ENCODE data around the gene RRP1. TPM values are rescaled to one million over a fixed set of nuclear protein-coding genes. Genes with fewer than 3 reads are reported as not detected.

Gene RRP1
- total RNA-seq, 1 donor from 2014 or later = 31.9 TPM

DNA sequence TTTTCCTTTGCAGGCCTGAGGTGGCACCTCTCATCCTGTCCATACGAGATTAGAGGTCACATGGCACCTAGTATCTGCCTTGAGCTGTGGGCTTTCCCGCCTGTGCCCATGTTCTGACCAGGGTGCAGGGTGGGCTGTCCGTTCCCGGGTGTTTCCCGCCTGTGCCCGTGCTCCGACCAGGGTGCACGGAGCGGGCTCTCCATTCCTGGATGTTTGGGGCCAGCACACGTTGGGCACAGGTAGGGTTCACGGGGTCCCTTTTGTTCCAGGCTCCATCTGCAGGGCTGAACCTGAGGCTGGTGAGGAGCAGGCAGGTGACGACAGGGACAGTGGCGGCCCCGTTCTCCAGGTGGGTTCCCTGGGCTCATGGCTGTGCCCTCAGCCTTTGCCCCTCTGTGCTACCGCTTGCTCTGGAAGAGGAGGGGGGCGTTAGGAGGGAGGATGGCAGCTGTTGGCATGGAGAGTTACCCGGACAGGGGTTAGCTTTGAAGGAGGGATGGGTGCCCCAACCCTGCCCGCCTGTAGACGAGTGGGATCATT, 10.0 kb downstream of the RRP1 start:
- TF ChIP-seq, protein P1, sequence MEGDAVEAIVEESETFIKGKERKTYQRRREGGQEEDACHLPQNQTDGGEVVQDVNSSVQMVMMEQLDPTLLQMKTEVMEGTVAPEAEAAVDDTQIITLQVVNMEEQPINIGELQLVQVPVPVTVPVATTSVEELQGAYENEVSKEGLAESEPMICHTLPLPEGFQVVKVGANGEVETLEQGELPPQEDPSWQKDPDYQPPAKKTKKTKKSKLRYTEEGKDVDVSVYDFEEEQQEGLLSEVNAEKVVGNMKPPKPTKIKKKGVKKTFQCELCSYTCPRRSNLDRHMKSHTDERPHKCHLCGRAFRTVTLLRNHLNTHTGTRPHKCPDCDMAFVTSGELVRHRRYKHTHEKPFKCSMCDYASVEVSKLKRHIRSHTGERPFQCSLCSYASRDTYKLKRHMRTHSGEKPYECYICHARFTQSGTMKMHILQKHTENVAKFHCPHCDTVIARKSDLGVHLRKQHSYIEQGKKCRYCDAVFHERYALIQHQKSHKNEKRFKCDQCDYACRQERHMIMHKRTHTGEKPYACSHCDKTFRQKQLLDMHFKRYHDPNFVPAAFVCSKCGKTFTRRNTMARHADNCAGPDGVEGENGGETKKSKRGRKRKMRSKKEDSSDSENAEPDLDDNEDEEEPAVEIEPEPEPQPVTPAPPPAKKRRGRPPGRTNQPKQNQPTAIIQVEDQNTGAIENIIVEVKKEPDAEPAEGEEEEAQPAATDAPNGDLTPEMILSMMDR (IDR thresholded peaks at IDR 0.05; ENCODE audit: insufficient read depth, low read length, poor library complexity, severe bottlenecking) = no peak
- peaks cover 7% of the 10 kb centered on the region for H3K36me3 ChIP-seq (ENCODE audit: control insufficient read depth, insufficient read depth, low read length)
- no peak overlapping the region for H3K4me3 ChIP-seq (ENCODE audit: low read depth, low read length)
- no peak for DNase-seq (ENCODE audit: low read depth)
- H3K27me3 ChIP-seq (ENCODE audit: control insufficient read depth, insufficient read depth, low read length) = no peaks in the 10 kb centered on the region

DNA sequence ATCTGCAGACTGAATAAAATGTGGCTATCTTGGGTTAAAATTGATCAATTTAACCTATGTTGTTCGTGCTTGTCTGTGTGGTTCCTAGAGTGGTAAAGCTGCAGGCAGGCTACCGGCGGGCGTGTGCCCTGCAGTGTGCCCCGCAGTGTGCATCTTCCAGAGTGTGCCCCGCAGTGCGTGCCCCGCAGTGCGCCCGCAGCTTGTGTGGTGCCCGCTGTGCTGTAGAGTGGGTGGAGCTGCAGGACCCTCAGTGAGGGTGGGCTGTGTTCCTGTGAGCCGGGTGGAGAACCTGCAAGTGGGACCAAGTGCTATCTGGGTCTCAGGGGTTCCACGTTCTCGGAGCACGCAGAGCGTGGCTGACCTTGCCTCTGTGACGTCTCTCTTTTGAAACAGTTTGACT, 10.7 kb downstream of the RRP1 start:
- Histone ChIP-seq H3K36me3 (ENCODE audit: control insufficient read depth, insufficient read depth, low read length) (peaks cover 7% of the 10 kb centered on the region), H3K4me3 (ENCODE audit: low read depth, low read length) (no peak overlapping the region), H3K27me3 (ENCODE audit: control insufficient read depth, insufficient read depth, low read length) (no peaks in the 10 kb centered on the region)
- TF ChIP-seq, protein P1 (IDR thresholded peaks at IDR 0.05; ENCODE audit: insufficient read depth, low read length, poor library complexity, severe bottlenecking) = no peak
- no peak for DNase-seq (ENCODE audit: low read depth)

DNA sequence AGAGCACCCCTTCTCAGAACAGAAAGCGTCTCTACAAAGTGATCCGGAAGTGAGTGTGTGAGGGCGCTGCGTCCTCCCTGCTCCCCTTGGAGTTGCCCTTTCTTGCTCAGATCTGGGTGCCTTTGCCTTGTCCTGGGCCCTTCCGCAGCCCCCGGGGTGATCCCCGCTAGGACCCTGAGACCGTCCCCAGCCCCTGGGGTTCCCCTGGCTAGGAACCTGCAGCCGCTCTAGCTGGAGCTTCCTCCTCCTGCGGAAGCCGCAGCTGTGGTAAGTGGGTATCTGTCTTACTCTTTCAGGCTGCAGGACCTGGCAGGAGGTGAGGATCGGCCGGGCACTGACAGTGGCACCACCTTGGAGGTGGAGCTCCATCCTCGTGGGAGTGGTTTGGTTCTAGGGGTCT, 11.2 kb downstream of the RRP1 start:
- Histone ChIP-seq H3K4me3 (ENCODE audit: low read depth, low read length) (no peak overlapping the region), H3K36me3 (ENCODE audit: control insufficient read depth, insufficient read depth, low read length) (peaks cover 7% of the 10 kb centered on the region), H3K27me3 (ENCODE audit: control insufficient read depth, insufficient read depth, low read length) (no peaks in the 10 kb centered on the region)
- TF ChIP-seq, protein P1 (IDR thresholded peaks at IDR 0.05; ENCODE audit: insufficient read depth, low read length, poor library complexity, severe bottlenecking) = no peak
- DNase-seq (ENCODE audit: low read depth) = no peak

DNA sequence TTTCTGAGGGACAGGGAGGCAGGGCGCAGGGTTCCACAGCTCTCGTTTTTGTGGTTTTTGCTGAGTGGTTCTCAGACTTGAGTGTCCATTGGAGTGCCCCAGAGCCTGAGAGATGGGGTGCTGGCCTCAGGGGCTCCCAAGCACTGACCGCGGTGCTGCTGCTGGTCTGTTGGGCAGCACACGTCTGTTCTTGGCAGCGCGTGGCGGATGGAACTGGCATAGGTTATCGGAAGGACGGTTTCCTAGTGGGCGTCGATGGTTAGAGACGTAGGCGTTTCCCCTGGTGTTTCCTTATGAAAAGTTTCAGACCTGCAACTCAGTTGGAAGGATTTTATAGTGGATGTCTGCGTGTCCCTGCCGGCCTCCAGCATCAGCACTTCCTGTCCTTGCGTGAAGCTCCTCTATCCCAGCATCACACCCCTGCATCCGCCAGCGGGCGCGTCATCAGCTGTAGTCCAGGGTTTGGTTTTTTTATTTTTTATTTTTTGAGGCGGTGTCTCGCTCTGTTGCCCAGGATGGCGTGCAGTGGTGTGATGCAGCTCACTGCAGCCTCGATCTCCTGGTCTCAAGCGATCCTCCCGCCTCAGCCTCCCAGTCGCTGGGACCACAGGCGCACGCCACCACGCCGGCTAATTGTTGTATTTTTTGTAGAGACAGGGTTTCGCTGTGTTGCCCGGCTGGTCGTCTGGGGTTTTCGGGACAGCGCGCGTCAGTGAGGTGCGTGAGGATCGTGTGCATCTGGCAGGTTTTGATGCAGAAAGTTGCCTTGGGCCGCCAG, 11.8 kb downstream of the RRP1 start:
- Histone ChIP-seq H3K4me3 (ENCODE audit: low read depth, low read length) (no peak overlapping the region), H3K36me3 (ENCODE audit: control insufficient read depth, insufficient read depth, low read length) (peaks cover 7% of the 10 kb centered on the region), H3K27me3 (ENCODE audit: control insufficient read depth, insufficient read depth, low read length) (no peaks in the 10 kb centered on the region)
- DNase-seq (ENCODE audit: low read depth) = no peak
- TF ChIP-seq, protein P1 (IDR thresholded peaks at IDR 0.05; ENCODE audit: insufficient read depth, low read length, poor library complexity, severe bottlenecking) = no peak

DNA sequence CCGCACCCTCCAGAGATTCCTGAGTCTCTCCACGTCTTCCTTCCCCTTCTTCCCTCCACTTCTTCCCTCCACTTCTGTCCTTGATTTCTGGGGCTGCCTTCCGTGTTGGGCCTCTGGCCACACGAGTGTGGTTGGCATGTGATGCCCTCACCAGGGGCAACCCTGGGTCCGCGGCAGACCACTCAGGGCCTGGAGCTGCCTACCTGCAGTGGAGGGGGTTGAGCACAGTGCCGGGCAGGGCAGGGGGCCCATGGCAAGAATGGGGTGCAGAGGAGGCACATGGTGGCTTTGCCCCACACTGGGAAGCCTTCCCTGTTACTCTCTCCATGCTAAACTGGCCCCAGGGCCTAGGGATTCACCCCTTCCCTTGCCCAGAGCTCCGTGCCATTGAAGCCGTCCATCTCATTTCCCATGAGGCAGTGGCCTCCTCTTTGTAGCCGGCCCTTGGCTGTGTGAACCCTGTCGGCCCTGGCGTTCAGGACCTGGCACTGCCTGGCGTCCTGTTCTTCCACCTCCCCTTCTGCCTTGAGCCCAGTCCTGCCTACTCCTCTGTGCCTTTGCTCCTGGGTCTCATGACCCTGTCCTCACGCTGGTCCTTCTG, 13.4 kb downstream of the RRP1 start:
- TF ChIP-seq, protein P1 (IDR thresholded peaks at IDR 0.05; ENCODE audit: insufficient read depth, low read length, poor library complexity, severe bottlenecking) = no peak
- Histone ChIP-seq H3K4me3 (ENCODE audit: low read depth, low read length) (no peak overlapping the region), H3K36me3 (ENCODE audit: control insufficient read depth, insufficient read depth, low read length) (peaks cover 7% of the 10 kb centered on the region), H3K27me3 (ENCODE audit: control insufficient read depth, insufficient read depth, low read length) (no peaks in the 10 kb centered on the region)
- no peak for DNase-seq (ENCODE audit: low read depth)
